Peyer's patch (tissue), 4 donors: ENCODE data around the gene CD300E. TPM values are rescaled to one million over a fixed set of nuclear protein-coding genes. Genes with fewer than 3 reads are reported as not detected.

Experiments
- DNase-seq, 3 donors: peaks; one replicate each; pipeline ENCODE4 v3.0.0-alpha.2; 2017 to 2019
- H3K27ac ChIP-seq, 4 donors: fragments of 200-600 bp; sonication (generic); one replicate each; pipeline ENCODE4 v1.5.1; 2016 to 2019
- H3K27me3 ChIP-seq, 2 donors: fragments of 200-600 bp; sonication (generic); one replicate each; pipeline ENCODE4 v1.5.1; 2019
- H3K36me3 ChIP-seq, 3 donors: fragments of 200-600 bp; sonication (generic); one replicate each; pipeline ENCODE4 v1.5.1; 2016 to 2019
- H3K4me1 ChIP-seq, 4 donors: fragments of 200-600 bp; sonication (generic); one replicate each; pipeline ENCODE4 v1.5.1; 2016 to 2019
- H3K4me3 ChIP-seq, 4 donors: fragments of 200-600 bp; sonication (generic); 1 replicate in 3 of 4; 2 replicates in 1 of 4; pipeline ENCODE4 v1.5.1; 2016 to 2019; ENCODE audit warnings: mild to moderate bottlenecking in 1 of 4
- H3K9me3 ChIP-seq, 4 donors: fragments of 200-600 bp; sonication (generic); one replicate each; pipeline ENCODE4 v1.5.1; 2016 to 2019; ENCODE audit warnings: mild to moderate bottlenecking in 1 of 4
- POLR2A ChIP-seq, 2 donors: fragments of 450-650 bp; IDR thresholded peaks; one replicate each; pipeline ENCODE4 v1.5.1; 2017; ENCODE audit warnings: antibody characterized with exemption in 2 of 2, mild to moderate bottlenecking in 2 of 2, moderate library complexity in 2 of 2
- total RNA-seq, 4 donors: library from RNA; depleted of rRNA; stranded (reverse); fragments of >200 nt; gene quantifications; one replicate each; pipeline ENCODE4 v1.1.0, GENCODE V29; 2016
- TF ChIP-seq, protein P1 (sequence below), 6 experiments: fragments of 450-650 bp in 4 of 6; fragments of 200-600 bp in 2 of 6; sonication (generic) in 1 of 6; IDR thresholded peaks; one replicate each; pipeline ENCODE4 v1.5.1; 2017 to 2019; ENCODE audit warnings: antibody characterized with exemption in 6 of 6, mild to moderate bottlenecking in 3 of 6, moderate library complexity in 1 of 6

CD300E gene
- total RNA-seq, 4 donors from 2014 or later = not detected

GRCh38 chr17:74603746-74604145 is 19.8 kb downstream of the CD300E start:
- Histone ChIP-seq H3K27ac (no peak overlapping the region), H3K4me1 (no peaks in the 10 kb centered on the region), H3K4me3 (no peak overlapping the region), H3K9me3 (no peaks in the 10 kb centered on the region), H3K27me3 (no peaks in the 10 kb centered on the region), H3K36me3 (no peaks in the 10 kb centered on the region)
- DNase-seq = no peak
- no peak for TF ChIP-seq POLR2A (IDR thresholded peaks at IDR 0.05)
- TF ChIP-seq, protein P1, sequence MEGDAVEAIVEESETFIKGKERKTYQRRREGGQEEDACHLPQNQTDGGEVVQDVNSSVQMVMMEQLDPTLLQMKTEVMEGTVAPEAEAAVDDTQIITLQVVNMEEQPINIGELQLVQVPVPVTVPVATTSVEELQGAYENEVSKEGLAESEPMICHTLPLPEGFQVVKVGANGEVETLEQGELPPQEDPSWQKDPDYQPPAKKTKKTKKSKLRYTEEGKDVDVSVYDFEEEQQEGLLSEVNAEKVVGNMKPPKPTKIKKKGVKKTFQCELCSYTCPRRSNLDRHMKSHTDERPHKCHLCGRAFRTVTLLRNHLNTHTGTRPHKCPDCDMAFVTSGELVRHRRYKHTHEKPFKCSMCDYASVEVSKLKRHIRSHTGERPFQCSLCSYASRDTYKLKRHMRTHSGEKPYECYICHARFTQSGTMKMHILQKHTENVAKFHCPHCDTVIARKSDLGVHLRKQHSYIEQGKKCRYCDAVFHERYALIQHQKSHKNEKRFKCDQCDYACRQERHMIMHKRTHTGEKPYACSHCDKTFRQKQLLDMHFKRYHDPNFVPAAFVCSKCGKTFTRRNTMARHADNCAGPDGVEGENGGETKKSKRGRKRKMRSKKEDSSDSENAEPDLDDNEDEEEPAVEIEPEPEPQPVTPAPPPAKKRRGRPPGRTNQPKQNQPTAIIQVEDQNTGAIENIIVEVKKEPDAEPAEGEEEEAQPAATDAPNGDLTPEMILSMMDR (IDR thresholded peaks at IDR 0.05) = no peak

- no peaks in the 10 kb centered on the region for H3K4me1 ChIP-seq
- no peak overlapping the region for H3K27ac ChIP-seq
- H3K36me3 ChIP-seq = no peaks in the 10 kb centered on the region
- no peaks in the 10 kb centered on the region for H3K27me3 ChIP-seq
- no peak overlapping the region for H3K4me3 ChIP-seq
- DNase-seq = no peak
- TF ChIP-seq POLR2A (IDR thresholded peaks at IDR 0.05) = no peak
- H3K9me3 ChIP-seq = no peaks in the 10 kb centered on the region
Observed at GRCh38 chr17:74603037-74603635, 20.4 kb downstream of the CD300E start.

- H3K36me3 ChIP-seq = no peaks in the 10 kb centered on the region
- H3K9me3 ChIP-seq = no peaks in the 10 kb centered on the region
- H3K27me3 ChIP-seq = no peaks in the 10 kb centered on the region
- no peak overlapping the region for H3K4me3 ChIP-seq
- H3K27ac ChIP-seq = no peak overlapping the region
- no peak for TF ChIP-seq POLR2A (IDR thresholded peaks at IDR 0.05)
- TF ChIP-seq, protein P1 (IDR thresholded peaks at IDR 0.05) = peak in 5 of 6 experiments; percentile 40 to 65 (median 51)
- DNase-seq = peak in 1 of 3 donors; percentile 61
- H3K4me1 ChIP-seq = no peaks in the 10 kb centered on the region
Observed at GRCh38 chr17:74601944-74602572, 21.5 kb downstream of the CD300E start.

GRCh38 chr17:74599448-74599939 is 24.0 kb downstream of the CD300E start:
- Histone ChIP-seq H3K4me3 (no peak overlapping the region), H3K36me3 (no peaks in the 10 kb centered on the region), H3K27ac (no peak overlapping the region), H3K4me1 (no peaks in the 10 kb centered on the region), H3K27me3 (no peaks in the 10 kb centered on the region), H3K9me3 (no peaks in the 10 kb centered on the region)
- TF ChIP-seq, protein P1 (IDR thresholded peaks at IDR 0.05) = no peak
- TF ChIP-seq POLR2A (IDR thresholded peaks at IDR 0.05) = no peak
- DNase-seq = peak in 1 of 3 donors; percentile 41

- Histone ChIP-seq H3K36me3 (no peaks in the 10 kb centered on the region), H3K4me1 (no peaks in the 10 kb centered on the region), H3K4me3 (no peak overlapping the region), H3K9me3 (no peaks in the 10 kb centered on the region), H3K27ac (no peak overlapping the region), H3K27me3 (no peaks in the 10 kb centered on the region)
- TF ChIP-seq, protein P1 (IDR thresholded peaks at IDR 0.05) = no peak
- no peak for TF ChIP-seq POLR2A (IDR thresholded peaks at IDR 0.05)
- DNase-seq = no peak
Observed at GRCh38 chr17:74599023-74599399, 24.5 kb downstream of the CD300E start.

- Histone ChIP-seq H3K27ac (no peak overlapping the region), H3K4me1 (no peaks in the 10 kb centered on the region), H3K4me3 (no peak overlapping the region), H3K36me3 (no peaks in the 10 kb centered on the region), H3K9me3 (no peaks in the 10 kb centered on the region), H3K27me3 (no peaks in the 10 kb centered on the region)
- DNase-seq = peak in 1 of 3 donors; percentile 15
- TF ChIP-seq POLR2A (IDR thresholded peaks at IDR 0.05) = no peak
- TF ChIP-seq, protein P1 (IDR thresholded peaks at IDR 0.05) = no peak
Observed at GRCh38 chr17:74598346-74599022, 25.1 kb downstream of the CD300E start.
